Stimulated activated CD4-positive, alpha-beta T cell treated with anti-CD3 and anti-CD28 coated beads, Interleukin-2, amount 100 ng/mL, for 24 hours (primary cell): ENCODE results near the gene COMMD10.

Experiments
- DNase-seq, 2 donors: peaks; one replicate each; pipeline ENCODE4 v3.0.0-alpha.2; 2020

COMMD10 gene

DNA sequence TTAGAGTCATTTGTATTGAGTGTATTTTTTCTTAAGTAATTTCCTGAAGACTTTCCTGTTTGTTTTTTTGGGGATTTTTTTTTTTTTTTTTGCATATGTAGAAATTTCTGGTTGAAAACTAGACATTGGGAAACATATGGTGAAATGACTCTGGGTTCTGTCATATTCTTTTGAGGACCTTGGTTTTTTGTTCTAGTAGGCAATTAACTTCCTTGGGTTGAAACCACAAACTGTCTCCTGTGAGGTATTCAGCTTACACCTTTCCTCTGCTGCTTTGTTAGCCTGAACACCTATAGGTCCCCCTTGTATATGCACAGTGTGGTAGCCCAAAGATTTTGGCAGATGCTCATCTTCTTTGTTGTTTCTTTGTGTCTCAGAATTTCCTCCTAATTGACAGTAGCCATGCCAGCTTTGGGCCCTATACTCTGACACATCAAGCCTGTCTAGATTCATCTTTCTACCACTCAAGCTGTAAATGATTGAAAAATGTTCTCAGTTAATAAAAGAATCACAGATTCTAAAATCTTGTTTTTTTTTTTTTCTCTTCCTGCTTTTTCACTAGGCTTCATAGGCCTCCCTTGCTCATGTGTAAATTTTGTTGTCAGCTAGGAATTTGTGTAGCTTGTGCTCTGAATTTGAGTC is 140.6 kb downstream of the COMMD10 start:
- DNase-seq: no peak

DNA sequence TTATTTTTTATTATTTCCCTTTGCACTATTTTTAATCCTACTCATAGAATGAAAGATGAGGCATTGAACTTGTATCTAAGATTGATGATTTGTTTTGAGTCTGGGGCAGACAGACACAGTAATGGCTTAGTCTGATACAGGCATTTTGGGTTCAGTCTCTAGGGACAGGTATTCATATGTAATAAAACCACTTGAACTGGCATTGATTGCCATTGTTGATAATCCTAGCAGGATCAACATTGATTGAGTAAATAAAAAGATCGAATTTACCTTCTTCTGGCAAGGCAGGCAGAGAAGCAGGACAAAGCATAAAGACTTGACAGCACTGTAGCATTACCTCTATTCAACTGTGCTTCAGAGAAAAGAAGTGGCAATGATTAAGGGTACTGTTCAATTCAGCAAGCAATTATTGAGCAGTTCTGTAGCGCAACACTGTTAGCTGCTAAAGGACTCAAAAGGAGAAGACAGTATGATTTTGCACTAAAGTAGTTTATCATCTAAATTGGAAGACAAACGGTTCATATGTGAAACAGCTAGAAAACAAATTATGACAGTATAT is 144.4 kb downstream of the COMMD10 start:
- DNase-seq: no peak

DNA sequence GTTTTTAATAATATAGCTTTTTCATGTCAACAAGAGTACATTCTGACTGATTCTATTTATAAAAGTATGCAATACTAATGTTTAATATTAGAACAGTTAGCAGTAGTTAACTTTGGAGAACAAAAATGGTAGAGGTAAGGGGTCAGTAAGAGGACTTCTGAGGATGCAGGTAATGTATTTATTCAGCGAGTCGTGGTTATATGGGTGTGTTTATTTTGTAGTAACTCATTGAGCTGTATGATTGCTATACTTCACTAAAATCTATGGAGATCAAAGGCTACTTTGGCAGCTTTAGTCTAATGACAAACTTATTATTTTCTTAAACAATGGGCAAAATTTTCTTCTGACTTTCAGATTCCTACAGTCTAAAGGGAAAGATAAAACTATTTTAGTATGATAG is 146.5 kb downstream of the COMMD10 start:
- DNase-seq: no peak

DNA sequence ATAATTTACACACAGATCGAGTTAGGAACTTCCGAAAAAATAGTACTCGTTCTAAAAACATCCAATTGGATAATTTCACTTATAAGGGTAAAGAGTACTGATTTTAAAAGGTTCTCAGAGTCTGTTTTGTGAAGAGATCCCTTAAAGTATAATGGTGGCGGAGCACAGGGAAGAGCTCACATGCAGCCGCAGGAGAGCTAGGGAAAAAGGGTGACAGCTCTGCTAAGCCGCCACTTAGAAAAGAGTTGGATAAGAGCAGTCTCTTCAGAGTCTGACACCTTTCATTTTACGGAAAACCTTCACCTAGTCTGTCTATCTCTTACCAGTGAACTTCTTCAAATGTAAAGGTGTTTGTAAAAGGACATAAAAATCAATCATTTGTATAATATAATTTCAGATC is 149.9 kb downstream of the COMMD10 start:
- DNase-seq: no peak

- no peak for DNase-seq
These were observed 153.2 kb downstream of the COMMD10 start for GRCh38 chr5:116237917-116238500.

GRCh38 chr5:116242343-116242742 is 157.5 kb downstream of the COMMD10 start:
- no peak for DNase-seq

- DNase-seq: no peak
These were observed 163.6 kb downstream of the COMMD10 start for GRCh38 chr5:116248432-116248831.

GRCh38 chr5:116249648-116250047 is 164.8 kb downstream of the COMMD10 start:
- DNase-seq: no peak

DNA sequence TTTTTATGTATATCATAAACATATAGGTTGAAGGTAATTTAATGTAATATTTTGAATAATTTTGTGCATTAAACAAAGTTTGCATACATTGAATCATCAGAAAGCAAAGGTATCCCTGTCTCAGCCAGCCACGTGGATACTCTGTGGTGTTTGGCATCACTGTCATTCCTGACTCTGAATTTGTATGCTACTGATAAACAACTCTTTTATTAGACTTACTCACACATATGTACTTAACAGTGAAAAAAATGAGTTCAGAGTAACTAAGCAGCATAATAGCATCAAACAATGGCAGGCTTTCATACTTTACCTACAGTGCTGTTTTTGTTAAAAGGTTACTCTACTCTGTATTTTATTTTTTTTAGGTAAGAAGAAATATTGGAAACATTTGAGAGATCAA is 171.9 kb downstream of the COMMD10 start:
- DNase-seq: no peak

DNA sequence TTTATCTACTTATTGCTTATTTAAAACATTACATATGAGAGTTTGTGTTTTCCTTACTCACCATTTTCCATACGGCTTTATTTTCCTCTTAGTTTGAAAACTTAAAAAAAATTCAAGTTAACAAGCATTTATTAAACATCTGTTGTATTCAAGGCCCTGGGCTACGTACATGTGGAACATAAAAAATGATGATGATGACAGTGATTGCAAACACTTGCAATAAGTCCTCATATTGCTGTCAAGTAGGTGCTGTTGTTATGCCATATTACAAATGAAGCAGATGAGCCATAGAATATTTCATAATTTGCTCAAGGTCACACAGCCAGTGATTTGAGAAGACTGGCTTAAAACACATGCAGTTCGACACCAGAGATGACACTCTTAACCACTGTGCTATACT is 180.6 kb downstream of the COMMD10 start:
- no peak for DNase-seq

DNA sequence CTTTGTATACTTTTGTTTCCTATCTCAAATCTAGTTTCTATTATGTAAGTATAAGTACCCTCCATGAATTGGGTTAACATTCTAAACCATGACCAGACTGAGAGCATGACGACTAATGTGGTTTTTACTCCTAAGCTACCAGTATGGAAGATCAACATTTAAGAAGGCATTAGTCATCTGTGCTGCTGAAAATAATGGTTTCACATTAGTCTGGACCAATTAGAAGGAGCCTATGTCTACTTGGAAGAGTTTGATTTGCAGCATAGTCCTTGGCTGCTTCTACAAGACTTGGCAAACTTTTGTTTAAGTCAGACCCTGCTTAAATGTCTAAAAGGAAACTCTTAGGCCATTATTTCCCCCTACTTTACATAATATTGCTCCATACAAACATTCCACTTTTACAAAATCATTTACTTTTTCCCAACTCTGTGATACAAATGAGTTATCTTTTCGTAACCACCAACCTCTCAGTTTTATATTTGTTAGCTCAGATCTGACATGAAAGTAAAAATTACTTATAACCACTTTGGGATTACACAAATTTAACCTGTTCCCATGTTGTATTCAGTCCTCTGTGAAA is 186.7 kb downstream of the COMMD10 start:
- no peak for DNase-seq

DNA sequence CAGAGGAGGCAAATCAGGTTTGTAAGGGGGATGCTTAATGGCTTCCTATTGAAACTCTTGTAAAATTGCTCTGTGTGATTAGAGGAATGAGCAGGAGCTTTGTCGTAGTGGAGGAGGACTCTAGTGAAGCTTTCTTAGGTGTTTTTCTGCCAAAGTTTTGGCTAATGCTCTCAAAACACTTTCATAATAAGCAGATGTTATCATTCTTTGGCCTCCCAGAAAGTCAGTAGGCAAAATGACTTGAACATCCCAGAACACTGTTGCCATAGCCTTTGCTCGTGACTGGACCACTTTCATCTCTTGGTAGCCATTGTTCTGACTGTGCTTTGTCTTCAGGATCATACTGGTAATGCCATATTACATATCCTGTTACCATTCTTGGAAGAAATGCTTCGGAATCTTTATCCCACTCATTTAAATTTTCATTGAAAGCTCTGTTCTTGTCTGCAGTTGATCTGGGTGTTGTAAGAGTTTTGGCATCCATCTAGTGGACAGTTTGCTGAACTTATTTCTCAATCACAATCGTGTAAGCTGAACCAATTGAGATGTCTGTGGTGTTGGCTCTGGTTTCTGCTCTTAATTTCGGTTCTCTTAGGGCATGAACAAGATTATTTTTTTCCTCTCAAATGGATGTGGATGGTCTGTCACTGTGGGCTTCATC is 187.6 kb downstream of the COMMD10 start:
- DNase-seq: no peak

DNA sequence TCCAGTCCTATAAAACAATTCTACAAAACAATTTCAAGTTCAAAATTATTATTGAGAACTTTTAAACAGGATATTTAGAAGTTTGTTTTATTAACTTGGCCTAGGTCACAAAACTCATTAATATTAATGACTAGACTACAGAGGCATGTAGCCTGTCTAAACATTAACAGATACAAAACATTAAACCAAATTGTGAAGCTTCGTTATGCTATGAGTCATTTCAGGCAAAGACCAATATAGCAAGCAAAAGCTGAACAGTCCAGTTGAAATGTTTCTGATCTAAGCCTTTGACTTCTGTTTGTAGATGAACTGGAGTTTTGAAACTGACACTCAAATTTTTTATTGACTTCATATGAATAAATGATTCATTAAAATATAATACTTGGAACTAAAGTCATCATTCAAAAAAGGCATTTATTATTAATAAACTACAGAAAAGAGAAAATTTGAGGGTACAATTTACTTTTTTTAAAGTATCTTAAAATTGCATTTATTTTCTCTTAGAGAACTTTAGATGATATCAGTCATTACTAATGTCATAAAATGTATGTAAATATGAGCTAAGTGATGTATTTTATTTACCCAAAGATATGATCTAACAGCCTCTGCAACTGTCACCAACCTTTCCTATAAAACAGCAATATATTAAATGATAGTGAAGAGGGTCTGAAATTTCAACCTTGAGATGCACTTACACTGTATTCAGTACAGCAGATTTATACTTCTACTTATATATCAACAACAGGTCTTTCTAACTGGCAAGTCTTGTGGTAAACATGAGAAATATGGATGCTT is 188.8 kb downstream of the COMMD10 start:
- no peak for DNase-seq

DNA sequence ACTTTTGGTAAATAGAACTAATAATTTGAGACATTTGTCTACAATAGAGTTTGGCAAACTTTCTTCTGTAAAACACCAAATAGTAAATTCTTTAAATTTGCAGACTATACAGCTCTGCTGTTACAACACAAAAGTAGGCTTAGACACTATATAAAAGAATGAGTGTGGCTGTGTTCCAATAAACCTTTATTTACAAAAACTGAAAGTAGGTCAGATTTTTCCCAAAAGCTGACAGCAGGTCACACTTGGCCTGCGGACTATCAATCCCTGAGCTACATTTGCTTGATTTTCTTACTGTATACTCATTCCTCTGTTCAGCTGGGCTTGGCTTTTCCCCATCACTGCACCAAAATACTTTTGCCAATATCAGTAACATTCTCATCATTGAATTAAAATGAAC is 189.4 kb downstream of the COMMD10 start:
- no peak for DNase-seq

- DNase-seq: no peak
These were observed 190.5 kb downstream of the COMMD10 start for GRCh38 chr5:116275282-116275681.

GRCh38 chr5:116276952-116277351 is 192.1 kb downstream of the COMMD10 start:
- DNase-seq: no peak

GRCh38 chr5:116280149-116280803 is 195.5 kb downstream of the COMMD10 start:
- no peak for DNase-seq

DNA sequence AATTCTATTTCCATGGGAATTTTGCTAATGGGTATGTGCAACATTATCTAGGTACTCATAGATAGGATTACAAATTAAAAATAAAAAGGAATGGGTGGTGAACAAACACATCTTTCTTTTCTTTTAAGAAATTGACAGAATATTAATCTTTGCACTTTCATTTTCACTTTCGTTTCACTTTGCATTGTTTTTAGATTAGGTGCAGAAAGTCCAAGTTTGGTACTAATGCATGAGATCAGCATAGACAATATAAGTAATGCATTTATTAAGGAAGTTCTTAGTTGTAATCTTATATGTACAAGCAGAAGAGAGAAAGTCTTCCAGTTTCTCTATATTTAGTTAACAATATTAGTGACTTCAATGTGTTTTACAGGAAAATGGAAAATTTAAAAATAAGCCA is 196.5 kb downstream of the COMMD10 start:
- no peak for DNase-seq

GRCh38 chr5:116288524-116288923 is 203.7 kb downstream of the COMMD10 start:
- no peak for DNase-seq

DNA sequence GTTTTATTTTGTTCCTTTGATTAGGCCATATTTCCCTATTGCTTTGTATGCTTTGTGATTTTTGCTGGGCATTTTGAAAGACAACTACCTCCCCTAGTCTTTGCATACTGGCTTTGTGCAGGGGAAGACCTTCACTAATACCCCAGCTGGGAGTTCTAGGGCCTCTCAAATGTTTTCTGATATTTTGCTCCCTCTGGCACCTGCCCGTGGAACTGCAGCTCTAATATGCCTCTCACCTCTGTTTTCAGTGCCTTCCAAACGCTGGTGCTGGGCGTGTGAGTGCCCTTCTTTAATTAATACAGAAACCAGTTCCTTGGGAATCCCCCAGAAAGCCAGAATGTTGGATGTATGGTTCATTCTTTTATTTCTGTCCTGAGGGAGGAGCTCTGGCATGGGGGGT is 204.5 kb downstream of the COMMD10 start:
- no peak for DNase-seq

DNA sequence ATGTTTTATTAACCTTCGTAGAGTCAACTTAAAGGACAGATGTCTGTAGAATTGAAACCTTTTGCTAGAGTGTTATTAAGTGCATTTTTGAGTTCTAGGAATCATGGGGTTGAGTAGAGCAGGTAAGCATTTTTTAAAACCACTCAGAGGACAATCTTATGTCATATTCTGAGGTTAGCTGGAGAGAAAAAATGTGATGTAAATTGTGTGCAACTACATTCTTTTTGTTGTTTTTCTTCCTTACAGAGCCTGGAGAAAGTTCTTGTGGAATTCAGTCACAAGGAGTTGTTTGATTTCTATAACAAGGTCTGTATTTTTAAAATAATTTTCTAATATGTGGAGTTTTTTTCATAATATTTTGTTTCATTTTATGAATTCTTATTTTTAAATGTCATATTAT is 206.4 kb downstream of the COMMD10 start:
- no peak for DNase-seq

- DNase-seq: no peak
These were observed 207.5 kb downstream of the COMMD10 start for GRCh38 chr5:116292321-116292720.
